Measurements from ENCODE around the gene KIF6.

Gene KIF6

DNA sequence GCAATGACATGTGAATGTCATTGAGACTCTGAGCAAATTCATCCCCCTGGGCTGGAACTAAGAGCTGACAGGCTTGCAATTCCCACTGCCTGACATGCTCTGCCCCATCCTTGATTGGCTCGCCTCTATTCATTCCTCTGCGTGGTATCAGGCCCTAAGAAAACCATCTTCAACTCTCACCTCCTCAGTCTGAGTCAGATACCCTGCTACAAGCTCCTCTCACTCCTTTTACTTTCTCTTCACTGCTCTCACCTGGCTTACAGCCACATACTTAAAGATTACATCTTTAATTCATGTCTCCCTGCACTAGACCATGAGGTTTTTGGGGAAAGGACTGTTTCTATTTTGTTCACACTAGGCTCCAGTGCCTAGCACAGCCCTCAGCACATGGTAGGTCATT lies 131.6 kb downstream of the KIF6 start:
- DNase-seq (ENCODE audit: low read depth), result no peak

DNA sequence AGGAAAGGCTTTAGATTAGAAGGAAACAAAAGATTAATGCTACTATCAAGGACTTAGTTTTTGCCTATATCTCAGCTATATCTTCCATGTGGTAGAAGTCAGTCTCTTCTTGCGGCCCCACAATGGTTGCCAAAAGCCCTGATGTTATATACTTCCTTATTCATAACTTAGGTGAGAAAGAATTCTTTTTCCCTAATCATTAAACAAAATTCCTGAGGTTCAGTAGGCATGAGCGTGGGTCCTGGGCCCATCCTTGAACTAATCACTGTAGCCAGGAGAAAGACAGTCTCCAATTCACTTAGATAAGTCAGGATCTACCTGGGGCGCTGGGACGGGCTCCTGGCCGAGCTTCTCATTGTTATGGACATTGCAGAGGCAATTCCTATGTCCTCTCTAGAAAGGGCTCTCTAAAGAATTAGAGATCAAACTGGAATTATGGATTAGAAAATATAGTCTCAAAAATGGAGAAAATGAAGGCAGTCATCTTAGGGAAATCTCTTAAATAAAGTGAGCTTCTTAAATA lies 134.3 kb downstream of the KIF6 start:
- no peak for DNase-seq (ENCODE audit: low read depth)

DNA sequence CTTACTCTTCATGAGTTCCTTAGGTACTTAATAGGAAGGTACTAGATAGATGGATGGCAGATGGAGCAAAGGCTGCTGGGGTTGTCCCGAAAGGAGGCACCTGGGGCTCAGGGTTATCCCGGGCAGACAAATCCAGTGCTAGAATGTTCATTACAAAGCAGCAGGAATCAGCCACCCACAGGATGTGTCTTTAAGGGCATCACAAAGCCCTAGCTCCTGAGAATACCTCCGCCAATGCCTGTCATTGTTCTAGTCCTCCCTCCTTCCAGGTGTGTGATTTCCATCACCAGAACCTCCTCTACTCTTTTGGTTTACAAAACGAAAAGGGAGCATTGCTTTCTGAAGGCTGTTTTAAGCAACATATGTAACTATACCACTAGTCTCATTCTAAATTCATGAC lies 138.1 kb downstream of the KIF6 start:
- DNase-seq (ENCODE audit: low read depth), result no peak

DNA sequence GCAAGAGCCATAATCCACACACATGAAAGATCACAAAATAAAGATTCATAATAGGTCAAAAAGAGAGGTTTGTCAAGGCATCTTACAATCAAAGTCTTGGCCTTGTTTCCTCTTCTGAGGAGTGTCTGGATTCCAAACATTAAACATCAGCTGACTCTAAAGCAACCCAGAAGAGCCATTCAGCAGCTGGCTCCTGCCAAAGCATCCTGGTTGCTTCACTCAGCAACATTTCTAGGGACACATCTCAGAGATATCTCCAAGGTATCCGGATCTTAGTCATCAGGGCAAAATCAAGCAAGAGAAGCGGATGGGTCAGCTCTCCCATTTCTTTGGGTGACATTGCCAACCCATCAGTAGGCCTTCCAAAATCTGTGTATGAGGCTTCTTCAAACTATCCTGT lies 139.6 kb downstream of the KIF6 start:
- no peak for DNase-seq (ENCODE audit: low read depth)

DNA sequence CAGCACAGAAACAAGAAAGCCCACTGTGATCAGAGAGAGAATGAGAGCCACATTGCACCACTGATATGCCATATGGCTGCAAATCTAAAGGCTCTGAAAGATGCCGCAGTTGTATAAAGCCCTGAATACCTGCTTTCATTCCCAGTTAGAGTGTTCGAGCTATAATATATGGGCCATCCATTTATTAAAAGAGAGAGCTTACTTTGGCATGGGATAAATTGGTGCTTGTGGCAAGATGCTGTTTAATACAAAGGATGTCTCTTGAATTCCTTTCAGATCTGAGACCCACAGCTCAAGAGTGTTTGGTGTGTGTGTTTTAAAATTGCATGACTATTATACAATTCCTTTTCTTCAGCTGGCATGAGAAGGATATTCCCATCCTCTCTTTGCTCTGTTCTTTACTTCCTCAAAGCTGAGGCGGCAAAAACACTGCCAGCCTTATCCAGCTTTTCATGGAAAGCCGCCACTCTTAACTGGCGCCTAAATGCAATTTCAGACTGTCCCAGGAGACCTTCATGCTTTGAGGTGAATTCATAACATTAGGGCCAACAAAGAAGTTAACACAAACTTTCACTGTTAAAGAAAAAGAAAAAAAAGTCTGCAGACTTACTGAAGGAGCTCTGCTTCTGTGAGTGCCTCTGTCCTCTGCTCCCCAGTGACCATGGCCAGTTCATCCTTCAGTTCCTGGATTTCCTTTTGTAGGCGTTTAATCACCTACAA lies 147.6 kb downstream of the KIF6 start:
- no peak for DNase-seq (ENCODE audit: low read depth)

DNA sequence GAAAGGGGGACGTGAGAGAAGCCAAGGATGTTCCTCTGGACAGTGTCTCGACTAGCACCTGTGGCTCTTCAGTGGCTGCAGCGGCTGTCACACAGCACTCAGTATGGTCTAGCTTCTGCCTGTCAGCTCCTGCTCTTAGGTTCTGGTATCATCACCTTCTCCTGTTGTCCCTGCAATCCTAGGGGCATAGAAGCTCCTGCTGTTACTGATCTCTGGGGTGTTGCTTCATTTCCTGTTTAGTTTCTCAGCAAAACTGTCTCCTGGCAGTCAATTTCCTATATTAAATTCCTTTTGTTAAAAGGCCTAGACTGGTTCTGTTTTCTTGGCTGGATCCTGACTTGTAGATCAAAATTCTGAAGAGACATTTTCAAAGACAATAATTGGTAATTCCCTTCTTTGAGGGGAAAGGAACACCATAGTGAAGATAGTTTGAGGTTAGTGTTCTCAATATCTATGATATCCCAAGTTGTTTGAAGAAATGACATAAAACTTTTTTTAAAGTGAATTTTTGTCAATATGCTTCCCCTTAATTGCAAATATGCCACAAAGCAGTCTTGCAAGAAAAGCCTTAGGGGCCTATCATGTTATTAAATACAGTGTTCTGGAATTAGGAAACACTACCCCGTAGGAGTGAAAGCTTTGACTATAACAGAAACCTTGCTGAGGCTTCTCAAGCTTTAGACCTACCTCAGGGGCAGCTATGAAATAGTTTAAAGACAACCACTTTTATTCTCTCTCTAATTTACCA lies 148.5 kb downstream of the KIF6 start:
- no peak for DNase-seq (ENCODE audit: low read depth)

DNA sequence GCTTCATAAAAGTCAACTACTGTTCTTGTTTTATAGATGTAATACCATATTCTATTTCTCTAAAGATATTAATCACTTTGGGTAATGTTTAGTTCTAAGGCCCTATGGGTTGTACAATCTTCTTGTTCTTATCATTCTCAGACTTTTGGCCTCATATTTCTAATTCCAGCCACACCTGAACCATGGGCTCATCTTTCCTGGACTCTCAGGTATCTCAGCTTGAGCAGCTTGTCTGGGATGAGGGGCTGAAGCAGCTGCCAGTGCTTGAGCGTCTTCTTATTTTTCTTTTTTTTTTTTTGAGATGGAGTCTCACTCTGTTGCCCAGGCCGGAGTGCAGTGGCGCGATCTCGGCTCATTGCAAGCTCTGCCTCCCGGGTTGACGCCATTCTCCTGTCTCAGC lies 150.2 kb downstream of the KIF6 start:
- no peak for DNase-seq (ENCODE audit: low read depth)

DNA sequence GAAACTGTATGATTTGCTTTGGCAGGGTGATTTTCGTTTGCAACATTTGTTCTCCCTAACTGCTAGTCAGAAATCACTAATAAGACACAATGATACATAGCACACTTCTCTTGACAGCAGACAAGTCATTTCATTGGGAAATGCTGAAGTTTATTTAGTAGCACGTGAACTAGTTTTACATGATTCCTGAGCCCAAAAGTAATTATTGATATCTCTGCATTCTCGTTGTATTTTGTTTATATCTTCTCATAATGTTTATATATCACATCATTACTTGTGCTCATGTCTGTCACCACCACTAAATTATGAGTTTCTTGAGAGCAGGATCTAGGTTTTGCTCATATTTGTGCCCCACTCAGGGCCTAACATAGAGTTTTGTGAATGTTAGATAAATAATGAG lies 151.7 kb downstream of the KIF6 start:
- DNase-seq (ENCODE audit: low read depth), result no peak

DNA sequence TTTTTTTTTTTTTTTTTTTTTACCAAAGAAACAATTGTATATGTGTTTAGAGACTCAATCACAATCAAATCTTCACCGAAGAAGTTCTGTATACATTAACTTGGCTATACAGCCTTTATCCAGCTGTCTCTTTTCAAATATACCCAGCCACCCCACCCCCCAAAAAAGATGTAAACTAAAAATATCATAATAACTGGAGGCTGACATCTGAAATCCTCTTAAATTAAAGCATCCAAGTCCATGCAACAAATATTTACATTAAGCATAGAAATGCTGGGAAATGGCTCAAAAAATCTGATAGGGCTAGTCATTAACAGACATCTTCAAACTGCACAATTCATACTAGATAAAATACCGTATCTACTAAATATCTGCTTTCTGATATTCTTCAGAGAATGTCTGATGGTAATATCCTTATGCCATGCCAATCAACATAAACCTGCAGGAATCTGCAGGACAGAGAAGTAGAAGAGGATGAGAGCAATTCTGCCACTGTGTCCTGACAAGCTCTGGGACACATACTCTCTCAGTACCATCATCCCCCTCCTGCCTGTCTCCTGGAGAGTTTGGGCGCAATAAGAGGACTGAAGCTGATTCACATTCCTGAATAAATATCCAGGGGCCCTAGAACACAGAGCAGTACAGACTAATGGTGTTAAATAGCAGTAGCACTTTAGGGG lies 152.4 kb downstream of the KIF6 start:
- DNase-seq (ENCODE audit: low read depth), result no peak

DNA sequence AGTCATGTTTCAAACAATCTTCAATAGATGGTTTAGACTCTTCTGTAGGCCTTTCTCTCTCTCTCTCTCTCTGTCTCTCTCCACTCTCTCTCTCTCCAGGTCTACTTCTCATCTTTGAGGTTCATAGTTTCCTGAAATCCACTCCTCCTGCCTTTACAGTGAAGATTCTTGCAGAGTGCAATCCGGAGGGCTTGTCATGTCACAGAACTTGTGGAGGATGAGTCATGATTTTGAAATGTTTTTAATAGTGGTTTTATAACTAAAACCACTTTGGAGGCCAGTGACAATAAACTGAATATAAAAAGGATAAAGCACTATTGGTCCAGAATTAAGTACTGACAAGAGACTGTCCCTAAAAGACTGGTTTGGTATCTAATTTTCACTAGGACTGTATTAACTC lies 156.3 kb downstream of the KIF6 start:
- DNase-seq (ENCODE audit: low read depth), result no peak

DNA sequence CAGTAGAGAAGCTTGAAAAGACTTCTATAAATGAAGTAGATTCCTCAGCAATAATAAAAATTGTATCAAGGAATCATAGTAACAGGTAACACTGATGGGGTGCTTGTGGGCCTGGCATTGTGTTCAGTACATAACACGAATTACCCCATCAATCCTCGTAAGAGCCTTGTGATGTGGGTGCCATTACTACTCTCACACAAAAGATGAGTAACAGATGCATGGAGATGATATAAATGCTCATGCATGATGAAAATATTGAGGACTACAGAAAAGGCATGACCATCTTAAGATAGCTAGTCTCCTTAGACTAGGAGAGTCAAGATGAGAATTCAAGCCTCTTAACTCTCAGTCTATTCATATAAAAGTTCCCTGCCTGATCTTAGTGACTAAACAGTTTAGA lies 158.1 kb downstream of the KIF6 start:
- no peak for DNase-seq (ENCODE audit: low read depth)

DNA sequence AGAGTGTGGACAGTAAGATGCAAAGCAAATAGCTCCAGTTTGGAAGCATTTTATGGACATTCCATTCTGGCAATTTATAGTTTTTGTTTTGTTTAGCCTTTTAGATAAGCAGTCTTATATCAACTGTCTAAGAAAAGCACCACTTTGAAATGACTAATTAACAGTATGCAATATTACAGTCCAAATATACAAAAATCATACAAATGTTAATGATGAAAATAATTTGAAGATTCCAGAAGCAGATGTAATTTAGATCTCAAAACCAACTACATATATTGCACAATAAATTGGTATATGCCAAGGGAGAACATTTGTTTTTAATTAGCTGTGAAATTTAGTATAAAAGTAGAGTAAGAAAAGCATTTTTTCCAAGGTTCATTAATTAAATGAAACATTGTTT lies 158.8 kb downstream of the KIF6 start:
- no peak for DNase-seq (ENCODE audit: low read depth)

DNA sequence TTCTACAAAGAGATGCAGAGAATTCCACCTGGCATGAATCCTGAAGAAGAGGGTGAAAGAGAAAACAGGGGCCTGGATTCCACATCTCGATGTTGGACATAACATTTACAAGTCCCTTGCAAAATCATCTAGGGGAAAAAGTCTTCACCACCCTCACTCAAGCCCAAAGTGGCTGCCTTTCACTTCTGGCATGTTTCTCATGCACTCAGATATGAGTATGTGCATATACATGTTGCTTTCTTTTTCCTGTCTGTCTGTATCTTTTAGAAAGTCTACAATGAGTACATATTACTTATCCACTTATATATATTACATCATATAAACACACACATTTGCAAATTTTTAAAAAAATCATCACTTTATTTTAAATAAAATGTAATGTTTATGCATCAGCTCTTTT lies 159.3 kb downstream of the KIF6 start:
- DNase-seq (ENCODE audit: low read depth), result no peak

DNA sequence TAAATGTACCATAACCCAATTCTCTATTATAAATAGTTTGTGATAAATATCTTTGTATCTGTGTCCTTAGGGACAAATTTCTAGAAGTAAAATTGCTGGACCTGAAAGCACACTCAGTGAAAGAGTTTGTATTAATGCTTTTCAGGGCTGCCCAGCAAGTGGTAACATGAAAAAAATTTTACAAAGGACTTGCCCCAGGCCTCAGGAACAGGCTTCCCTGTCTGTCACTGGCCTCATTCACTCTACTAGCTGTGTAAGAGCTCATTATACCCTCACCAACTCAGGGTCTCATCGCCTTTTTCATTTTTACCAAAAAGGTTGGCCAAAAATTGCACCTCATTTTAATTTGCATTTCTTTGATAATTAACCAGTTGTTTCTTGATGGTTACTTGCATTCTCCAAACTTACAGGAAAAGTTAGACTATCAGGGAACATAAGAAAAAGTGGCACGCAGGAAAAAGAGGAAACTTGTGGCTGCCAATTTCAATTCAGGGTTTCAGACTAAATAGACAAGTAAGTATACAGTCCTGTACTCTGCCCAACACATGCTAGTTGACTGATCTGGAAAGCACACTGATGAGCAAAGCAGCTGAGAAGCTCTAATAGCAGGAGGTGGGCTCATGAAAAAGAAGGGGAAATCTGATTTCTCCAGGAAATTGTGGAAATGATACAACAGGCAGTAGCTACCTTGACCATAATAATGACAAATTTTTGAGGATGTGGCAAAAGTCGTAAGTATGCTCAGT lies 161.5 kb downstream of the KIF6 start:
- no peak for DNase-seq (ENCODE audit: low read depth)

DNA sequence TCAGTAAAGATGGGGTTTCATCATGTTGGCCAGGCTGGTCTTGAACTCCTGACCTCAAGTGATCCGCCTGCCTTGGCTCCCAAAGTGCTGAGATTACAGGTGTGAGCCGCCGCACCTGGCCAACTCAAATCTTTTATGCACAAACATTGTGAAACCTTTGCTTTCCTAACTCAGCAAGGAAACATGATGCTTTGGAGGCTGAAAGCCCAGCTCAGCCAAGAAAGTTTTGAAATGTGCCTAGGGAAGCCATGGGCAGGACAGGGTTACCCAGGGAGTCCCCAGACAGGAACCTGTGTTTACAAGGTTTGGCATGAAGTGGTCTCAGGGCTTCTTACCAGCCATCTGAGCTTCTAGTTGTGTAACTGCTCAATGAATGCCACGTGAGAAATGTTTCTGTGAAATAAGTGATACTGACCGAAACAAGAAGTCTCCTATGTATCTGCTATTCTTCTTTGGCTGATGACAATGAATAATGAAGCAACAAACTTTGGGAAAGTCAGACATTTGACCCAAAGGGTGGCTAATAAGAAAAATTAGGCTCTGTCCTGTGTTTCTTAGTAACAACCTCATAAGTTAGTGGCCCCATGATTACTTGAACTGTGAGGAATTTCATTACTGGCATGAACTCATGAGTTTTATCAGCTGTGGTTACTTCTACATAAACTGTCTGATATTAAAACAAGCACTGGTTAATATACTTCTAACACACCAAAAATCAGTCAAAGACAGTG lies 163.5 kb downstream of the KIF6 start:
- DNase-seq (ENCODE audit: low read depth), result no peak

DNA sequence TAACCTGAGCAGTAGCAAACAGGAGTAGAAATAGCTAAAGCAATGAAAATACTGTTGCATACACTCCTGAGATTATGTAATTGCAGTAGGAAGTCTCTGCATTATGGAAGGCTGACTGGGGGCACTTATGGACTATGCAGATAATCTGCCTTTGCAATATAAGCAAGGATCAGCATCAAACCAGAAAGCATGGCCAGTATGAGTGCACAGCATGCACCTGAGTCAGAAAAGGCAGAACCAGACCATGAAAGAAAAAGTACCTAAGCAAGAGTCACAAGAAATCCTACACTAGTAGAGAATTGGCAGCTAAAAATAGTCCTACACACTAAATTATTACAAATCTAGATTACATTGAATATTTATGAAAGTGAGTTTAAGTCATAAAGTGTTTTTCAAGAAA lies 164.3 kb downstream of the KIF6 start:
- no peak for DNase-seq (ENCODE audit: low read depth)

DNA sequence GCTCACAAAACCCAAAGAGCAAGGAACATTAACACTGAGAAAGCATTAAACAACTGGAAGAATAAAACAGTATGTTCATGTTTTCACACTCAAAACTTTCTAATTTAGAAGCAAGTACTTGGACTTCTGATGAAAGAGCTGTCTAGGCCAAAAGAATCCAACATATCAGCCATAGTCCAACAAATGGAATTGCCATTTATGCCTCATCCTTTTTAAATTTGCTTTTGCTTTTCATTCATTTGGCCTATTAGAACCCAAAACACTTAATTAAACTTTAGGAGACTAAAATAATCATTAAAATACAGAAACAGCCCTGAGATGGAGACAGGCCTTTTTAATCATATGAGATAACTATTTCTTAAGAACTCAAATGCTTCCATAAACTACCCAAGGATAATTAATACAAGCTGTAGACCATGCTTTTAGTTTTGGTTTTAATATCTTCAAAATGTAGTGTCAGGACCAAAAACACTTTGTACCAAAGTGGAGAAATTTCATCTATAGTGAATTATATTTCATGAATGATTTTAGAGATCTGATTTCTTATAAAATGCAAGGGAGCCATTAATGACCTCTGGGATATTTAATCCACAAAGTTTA lies 166.5 kb downstream of the KIF6 start:
- no peak for DNase-seq (ENCODE audit: low read depth)

DNA sequence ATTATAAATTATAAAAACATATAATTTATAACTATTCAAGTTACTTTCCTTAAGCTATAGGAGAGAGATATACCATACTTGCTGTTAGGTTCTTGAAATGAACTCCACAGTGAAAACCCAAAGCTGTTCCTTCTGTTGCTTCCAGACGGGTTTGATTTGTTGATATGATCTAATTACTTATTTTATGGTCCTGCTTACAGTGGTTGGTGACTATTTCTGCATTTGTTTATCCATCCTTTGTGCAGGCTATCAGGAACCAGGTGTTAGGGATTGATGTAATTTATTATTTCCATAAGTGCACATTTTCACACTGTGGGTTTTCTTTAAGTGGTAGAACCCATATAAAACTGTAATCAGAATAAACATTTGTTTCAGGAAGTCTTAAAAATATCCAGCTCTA lies 167.1 kb downstream of the KIF6 start:
- DNase-seq (ENCODE audit: low read depth), result no peak

DNA sequence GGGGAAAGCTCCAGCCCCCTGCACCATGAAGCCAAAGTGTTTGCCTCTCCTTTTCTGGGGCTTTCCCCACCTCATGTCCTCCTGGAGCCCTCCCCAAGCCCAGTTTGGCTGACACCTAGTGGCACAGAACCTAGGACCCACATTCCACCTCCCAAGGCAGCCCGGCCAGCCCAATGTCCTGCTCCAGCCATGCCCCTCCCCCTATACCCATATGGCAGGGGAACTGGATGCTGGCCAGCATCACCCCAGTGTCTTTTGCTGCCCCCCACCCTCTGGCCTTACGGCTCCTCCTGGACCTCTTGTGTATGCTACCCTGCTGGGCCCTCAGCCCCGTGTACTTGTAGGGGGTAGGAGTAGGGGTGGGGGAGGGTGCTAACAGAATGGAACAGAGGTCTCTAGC lies 170.1 kb downstream of the KIF6 start:
- no peak for DNase-seq (ENCODE audit: low read depth)

DNA sequence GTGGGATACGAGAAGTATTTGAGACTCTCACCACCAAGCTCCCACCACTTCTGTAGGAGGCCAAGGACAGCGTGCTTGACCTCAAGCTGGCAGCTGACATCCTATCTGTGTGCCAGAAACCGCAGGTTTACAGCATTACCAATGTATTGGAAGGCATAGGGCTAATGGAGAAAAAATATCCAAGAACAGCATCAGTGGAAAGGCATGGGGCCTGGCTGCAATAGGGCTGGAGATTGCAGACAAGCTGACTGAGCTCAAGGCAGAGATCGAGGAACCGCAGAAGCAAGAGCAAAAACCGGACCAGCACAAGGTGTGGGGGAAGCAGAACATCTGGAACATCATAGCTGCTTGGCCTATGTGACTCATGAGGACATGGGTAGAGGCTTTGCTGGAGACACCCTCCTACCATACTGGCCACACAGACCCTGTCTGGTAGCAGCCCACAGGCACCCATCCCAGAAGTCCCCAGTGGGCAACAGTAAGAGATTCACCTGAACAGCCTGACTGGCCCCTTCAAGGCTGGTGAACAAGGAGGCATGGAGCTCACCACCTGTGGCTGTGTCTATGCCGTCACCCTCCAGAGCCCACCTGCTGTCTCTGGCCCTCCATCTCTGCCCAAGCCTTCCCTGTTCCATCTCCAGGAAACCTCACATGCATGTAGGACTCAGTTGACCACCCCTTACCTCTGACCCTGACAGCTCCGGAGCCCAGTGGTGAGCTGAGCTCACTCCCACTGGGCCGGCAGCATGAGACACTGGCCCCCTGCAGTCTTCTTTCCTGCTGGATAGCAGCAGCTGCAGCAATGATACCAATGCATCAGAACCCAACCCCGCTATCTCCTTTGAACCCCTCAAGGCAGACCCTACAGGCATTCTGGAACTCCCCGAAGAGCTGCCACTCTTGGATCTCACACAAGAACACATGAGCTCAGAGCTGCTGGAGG lies 171.1 kb downstream of the KIF6 start:
- no peak for DNase-seq (ENCODE audit: low read depth)
